K562 (cell line): ENCODE measurements around the gene VGLL4. TPM values are rescaled to one million over a fixed set of nuclear protein-coding genes. Genes with fewer than 3 reads are reported as not detected.

Experiments
- AFF1 ChIP-seq, 2 experiments: fragments of 450-650 bp; IDR thresholded peaks; 2 replicates each; pipeline ENCODE4 v1.6.1; 2018; ENCODE audit warnings: mild to moderate bottlenecking in 2 of 2, low read depth in 1 of 2; ENCODE audit not compliant: partially characterized antibody in 2 of 2
- ATF3 ChIP-seq, 2 experiments: fragments of 450-650 bp in 1 of 2; sonication (generic) in 1 of 2; formaldehyde crosslinking in 1 of 2; IDR thresholded peaks in 1 of 2; conservative IDR thresholded peaks in 1 of 2; 2 replicates each; pipeline versions ENCODE4 v1.6.1 to v1.8.1; 2016 to 2023; ENCODE audit warnings: mild to moderate bottlenecking in 2 of 2, moderate library complexity in 2 of 2, inconsistent platforms in 1 of 2, missing genetic modification reagents in 1 of 2
- CEBPB ChIP-seq: fragments of 450-650 bp; IDR thresholded peaks from 2 replicates; pipeline ENCODE4 v1.6.1; 2016; ENCODE audit warnings: missing genetic modification characterization, missing compliant biosample characterization
- CEBPG ChIP-seq, 3 experiments: fragments of 200-800 bp in 1 of 3; sonication (Bioruptor generic) in 1 of 3; sonication (generic) in 1 of 3; formaldehyde crosslinking in 1 of 3; IDR thresholded peaks in 2 of 3; conservative IDR thresholded peaks in 1 of 3; 2 replicates each; pipeline versions ENCODE4 v1.6.1 to v1.8.0; 2016 to 2022; ENCODE audit warnings: missing compliant biosample characterization in 2 of 3, missing genetic modification characterization in 2 of 3, mild to moderate bottlenecking in 1 of 3, missing genetic modification reagents in 1 of 3
- CHAMP1 ChIP-seq: fragments of 450-650 bp; IDR thresholded peaks from 2 replicates; pipeline ENCODE4 v1.6.1; 2016; ENCODE audit warnings: mild to moderate bottlenecking
- CHD2 ChIP-seq: IDR thresholded peaks from 2 replicates; pipeline ENCODE4 v1.6.1; 2011; ENCODE audit warnings: low read depth, low read length
- EP300 ChIP-seq: IDR thresholded peaks from 2 replicates; pipeline ENCODE4 v1.6.1; 2012; ENCODE audit warnings: low read length, improper control_type of control experiment
- ESRRA ChIP-seq: fragments of 450-650 bp; IDR thresholded peaks from 2 replicates; pipeline ENCODE4 v1.6.1; 2014; ENCODE audit warnings: low read depth, mild to moderate bottlenecking, moderate library complexity, borderline replicate concordance
- EZH2 ChIP-seq: IDR thresholded peaks from 2 replicates; pipeline ENCODE4 v1.6.1; 2012; ENCODE audit warnings: low read depth, mild to moderate bottlenecking, inconsistent platforms, low read length, borderline replicate concordance
- FOXA3 ChIP-seq, 2 experiments: fragments of 450-650 bp in 1 of 2; sonication (generic) in 1 of 2; formaldehyde crosslinking; IDR thresholded peaks in 1 of 2; conservative IDR thresholded peaks in 1 of 2; 2 replicates each; pipeline versions ENCODE4 v1.4.0 to v1.8.0; 2020 to 2022; ENCODE audit warnings: mild to moderate bottlenecking in 2 of 2, missing genetic modification reagents in 1 of 2
- GATA2 ChIP-seq: sonication (generic); formaldehyde crosslinking; IDR thresholded peaks from 2 replicates; pipeline ENCODE4 v1.4.0; 2020; ENCODE audit warnings: mild to moderate bottlenecking, missing genetic modification reagents
- MCM2 ChIP-seq: fragments of 450-650 bp; IDR thresholded peaks from 2 replicates; pipeline ENCODE4 v1.6.1; 2017; ENCODE audit warnings: low read depth, mild to moderate bottlenecking
- NCOR1 ChIP-seq: fragments of 450-650 bp; IDR thresholded peaks from 2 replicates; pipeline ENCODE4 v1.6.1; 2016; ENCODE audit warnings: mild to moderate bottlenecking, moderate library complexity
- RCOR1 ChIP-seq, 2 experiments: IDR thresholded peaks; 2 replicates each; pipeline ENCODE4 v1.6.1; 2012; ENCODE audit warnings: low read depth in 2 of 2, low read length in 2 of 2, borderline replicate concordance in 1 of 2, improper control_type of control experiment in 1 of 2
- SMARCA4 ChIP-seq: fragments of 450-650 bp; IDR thresholded peaks from 2 replicates; pipeline ENCODE4 v1.6.1; 2016
- SMARCE1 ChIP-seq: fragments of 450-650 bp; IDR thresholded peaks from 2 replicates; pipeline ENCODE4 v1.7.1; 2016; ENCODE audit warnings: mild to moderate bottlenecking
- TCF3 ChIP-seq: sonication (generic); formaldehyde crosslinking; IDR thresholded peaks from 2 replicates; pipeline ENCODE4 v1.4.0; 2020; ENCODE audit warnings: mild to moderate bottlenecking, missing genetic modification reagents
- TEAD4 ChIP-seq, 2 experiments: sonication (generic) in 1 of 2; formaldehyde crosslinking in 1 of 2; IDR thresholded peaks; 2 replicates each; pipeline versions ENCODE4 v1.6.1 to v1.8.0; 2012 to 2022; ENCODE audit warnings: borderline replicate concordance in 1 of 2, inconsistent platforms in 1 of 2, low read length in 1 of 2, mild to moderate bottlenecking in 1 of 2, missing genetic modification reagents in 1 of 2
- ZNF696 ChIP-seq: fragments of 250-450 bp; sonication (Bioruptor Pico); conservative IDR thresholded peaks from 2 replicates; pipeline ENCODE4 v1.4.0; 2020; ENCODE audit warnings: mild to moderate bottlenecking, moderate library complexity
- ZNF76 ChIP-seq: fragments of 250-450 bp; sonication (Bioruptor Pico); IDR thresholded peaks from 2 replicates; pipeline ENCODE4 v1.4.0; 2020; ENCODE audit warnings: mild to moderate bottlenecking, moderate library complexity, borderline replicate concordance
- ZNF79 ChIP-seq: fragments of 250-450 bp; sonication (Bioruptor Pico); IDR thresholded peaks from 2 replicates; pipeline ENCODE4 v1.4.0; 2020; ENCODE audit warnings: low read depth, mild to moderate bottlenecking, moderate library complexity
- polyA plus RNA-seq, 8 experiments: library from polyadenylated mRNA; depleted of rRNA in 4 of 8; stranded (reverse) in 5 of 8; unstranded in 3 of 8; fragments of >200 nt; fragmentation: Nextera tagmentation in 2 of 8; fragmentation: Illumina TruSeq in 1 of 8; extraction: Ambion mirVana in 2 of 8; extraction: Trizol in 1 of 8; gene quantifications; 2 replicates each; pipeline versions ENCODE4 v1.2.1 to v1.2.3, GENCODE V29; 2011 to 2014; ENCODE audit warnings: inconsistent platforms in 1 of 8, missing spikeins in 1 of 8
- total RNA-seq, 7 experiments: library from RNA; depleted of rRNA in 6 of 7; stranded (reverse); fragments of >200 nt in 6 of 7; fragmentation: Illumina TruSeq in 2 of 7; extraction: Trizol in 2 of 7; gene quantifications; 2 replicates each; pipeline versions ENCODE4 v1.2.1 to v1.2.3, GENCODE V29; 2011 to 2021; ENCODE audit warnings: low replicate concordance in 1 of 7

The VGLL4 gene
- total and polyA plus RNA-seq, 9 of the 15 experiments (the other 6 are each of a cell fraction or from before 2014, with no cell fraction given), result 0.27 to 10.9 (median 8.6) TPM

- TF ChIP-seq CHAMP1, result no peak
- peak; percentile 54; the same call in 1 of the 2 replicates for TF ChIP-seq ATF3 (IDR thresholded peaks at IDR 0.05)
- TF ChIP-seq ATF3 (CRISPR knock-in tag; conservative IDR thresholded peaks at IDR 0.05), result no peak
- peak; percentile 83 for TF ChIP-seq CEBPG (CRISPR knock-in tag; IDR thresholded peaks at IDR 0.05)
- TF ChIP-seq CEBPG (tag; conservative IDR thresholded peaks at IDR 0.05 in 1 of 2, IDR thresholded peaks at IDR 0.05 in 1 of 2), result peak; percentile 31 to 90; a peak in 2 of 4 replicates
- TF ChIP-seq MCM2, result no peak
- TF ChIP-seq TEAD4 (IDR thresholded peaks at IDR 0.05; ENCODE audit: low read length), result peak; percentile 74; the same call in 1 of the 2 replicates
- no peak for TF ChIP-seq TEAD4 (CRISPR knock-in tag; IDR thresholded peaks at IDR 0.05; ENCODE audit: borderline replicate concordance)
- TF ChIP-seq EZH2, result no peak
- TF ChIP-seq RCOR1 (IDR thresholded peaks at IDR 0.05; ENCODE audit: borderline replicate concordance in 1 of 2, low read depth in 2 of 2, low read length in 2 of 2), result peak in 1 of 2 experiments; percentile 59; a peak in 1 of 4 replicates
- TF ChIP-seq FOXA3 (CRISPR knock-in tag; conservative IDR thresholded peaks at IDR 0.05 in 1 of 2, IDR thresholded peaks at IDR 0.05 in 1 of 2), result peak; percentile 60 to 65; a peak in 2 of 4 replicates
- no peak for TF ChIP-seq ZNF79 (CRISPR knock-in tag)
- peak; percentile 56; the same call in 1 of the 2 replicates for TF ChIP-seq SMARCE1
- TF ChIP-seq ZNF76 (CRISPR knock-in tag), result no peak
- peak; percentile 21; the same call in 1 of the 2 replicates for TF ChIP-seq NCOR1
- peak; percentile 33; the same call in 1 of the 2 replicates for TF ChIP-seq GATA2 (CRISPR knock-in tag)
- TF ChIP-seq ZNF696 (CRISPR knock-in tag), result no peak
- peak; percentile 87 for TF ChIP-seq TCF3 (CRISPR knock-in tag)
- no peak for TF ChIP-seq CHD2
- TF ChIP-seq EP300, result peak; percentile 51
- peak; percentile 82 for TF ChIP-seq CEBPB
- peak; percentile 76; the same call in 1 of the 2 replicates for TF ChIP-seq SMARCA4
- TF ChIP-seq AFF1 (IDR thresholded peaks at IDR 0.05; ENCODE audit: low read depth in 1 of 2, partially characterized antibody in 2 of 2), result no peak
- TF ChIP-seq ESRRA, result no peak
Measured at GRCh38 chr3:11607816-11608215, 35.9 kb downstream of the VGLL4 start (continued).
